ENCODE measurements around the gene MTHFD1L.
"Not testable (repeated sequence)": the region's sequence is repeated elsewhere in the genome, so short reads cannot be mapped to it uniquely, and the experiment has no call there.

MTHFD1L gene

DNA sequence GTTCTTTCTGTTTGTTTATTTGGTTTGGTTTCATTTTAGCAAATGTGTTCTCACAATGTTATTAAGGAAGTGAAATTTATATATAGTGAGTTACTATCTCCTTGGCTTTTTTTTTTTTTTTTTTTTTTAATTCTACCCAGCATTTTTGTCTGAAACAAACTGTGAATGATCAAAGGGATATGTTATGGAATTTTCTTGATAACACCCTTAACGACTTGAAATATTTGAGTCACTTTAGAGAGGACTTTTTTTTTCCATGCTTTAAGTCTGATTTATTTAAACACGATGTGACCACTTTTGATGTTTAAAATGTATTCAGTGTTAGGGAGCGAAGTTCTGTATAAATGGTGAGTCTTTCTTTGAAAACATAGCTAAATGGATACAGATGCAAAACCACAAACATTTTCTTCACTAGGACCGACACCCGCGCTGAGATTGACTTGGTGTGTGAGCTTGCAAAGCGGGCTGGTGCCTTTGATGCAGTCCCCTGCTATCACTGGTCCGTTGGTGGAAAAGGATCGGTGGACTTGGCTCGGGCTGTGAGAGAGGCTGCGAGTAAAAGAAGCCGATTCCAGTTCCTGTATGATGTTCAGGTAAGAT, 149.7 kb downstream of the MTHFD1L start:
- DNase-seq (ENCODE audit: low spot score), result no peak

- DNase-seq (ENCODE audit: low spot score), result no peak
Measured at GRCh38 chr6:151016107-151016506, 150.6 kb downstream of the MTHFD1L start.

DNA sequence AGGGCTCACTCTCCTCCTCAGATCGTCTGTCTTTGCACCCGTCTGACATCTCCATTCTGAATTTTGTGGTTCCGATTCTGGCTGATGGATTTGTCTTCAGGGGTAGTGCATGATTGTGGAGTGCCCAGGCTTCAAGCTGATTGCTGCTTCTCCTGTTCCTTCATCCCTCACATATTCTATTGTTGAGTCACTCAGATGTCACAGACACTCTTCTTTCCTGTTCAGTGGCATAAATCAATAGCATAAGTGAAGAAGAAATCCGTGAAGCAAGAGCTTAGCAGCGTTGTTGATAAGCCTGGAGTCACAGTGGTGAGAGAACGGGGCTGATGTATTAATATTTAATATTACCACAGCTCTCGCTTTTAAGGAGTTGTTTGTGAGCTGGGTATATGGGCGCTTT, 152.5 kb downstream of the MTHFD1L start:
- DNase-seq (ENCODE audit: low spot score), result no peak

DNA sequence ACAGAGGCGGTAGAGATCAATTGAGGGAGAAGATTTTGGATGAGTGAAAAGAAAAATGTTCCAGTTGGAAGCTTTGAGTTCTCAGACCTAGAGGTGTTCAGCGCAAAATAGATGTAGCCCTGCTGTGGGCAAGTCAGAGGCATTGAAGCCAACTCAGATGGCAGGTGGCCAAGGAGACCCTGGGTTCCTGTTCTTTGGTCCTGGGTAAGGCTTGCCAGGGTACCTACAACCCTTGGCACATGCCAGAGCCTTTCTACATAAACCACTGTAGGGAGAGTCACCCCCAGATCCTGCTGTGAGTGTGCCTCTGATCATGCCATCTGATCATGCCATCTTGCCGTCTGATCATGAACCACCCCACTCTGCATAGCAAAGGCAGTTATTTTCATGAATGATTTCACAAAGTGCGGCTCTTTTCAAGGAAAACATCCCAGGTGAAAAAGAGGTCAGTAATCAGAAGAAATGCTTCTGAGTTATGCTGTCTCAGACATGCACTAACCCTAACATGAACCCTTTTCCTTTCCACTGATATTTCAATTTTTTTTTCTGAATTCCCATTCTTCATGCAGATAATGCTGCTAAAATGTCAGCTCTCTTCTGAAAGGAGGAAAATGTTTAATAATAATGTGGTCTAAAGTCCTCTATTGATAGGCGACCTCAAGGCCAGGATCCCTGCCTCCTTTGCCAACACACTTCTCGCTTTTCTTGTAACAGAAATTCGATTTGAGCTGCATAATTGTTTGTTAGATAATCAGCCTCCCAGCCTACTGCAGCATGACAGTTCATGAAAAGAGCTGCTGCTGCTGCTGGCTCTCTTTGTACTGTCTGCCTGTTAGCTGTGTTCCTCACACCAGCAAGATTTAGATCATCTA, 153.6 kb downstream of the MTHFD1L start:
- DNase-seq (ENCODE audit: low spot score), result no peak

- no peak for DNase-seq (ENCODE audit: low spot score)
Measured at GRCh38 chr6:151021896-151022295, 156.4 kb downstream of the MTHFD1L start.

GRCh38 chr6:151022492-151022891, 157.0 kb downstream of the MTHFD1L start:
- no peak for DNase-seq (ENCODE audit: low spot score)

DNA sequence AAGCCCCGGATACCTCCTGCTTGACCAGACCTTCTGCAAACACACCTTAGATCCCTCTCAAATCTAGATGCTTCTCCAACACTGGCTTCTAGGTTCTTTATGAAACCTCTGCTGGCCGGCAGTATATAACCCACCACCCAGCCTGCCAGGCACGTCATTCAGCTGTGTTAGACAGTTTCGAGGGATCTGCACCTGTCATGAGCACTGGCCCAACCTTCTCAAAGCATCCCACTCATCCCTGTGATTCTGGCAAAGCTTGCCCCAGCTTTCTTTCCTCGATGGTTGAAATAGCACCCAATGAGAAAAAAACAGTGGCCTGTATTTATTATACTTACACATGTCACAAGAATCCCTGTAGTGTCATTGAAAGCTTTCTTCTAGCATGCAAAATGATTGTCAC, 157.8 kb downstream of the MTHFD1L start:
- DNase-seq (ENCODE audit: low spot score), result no peak

GRCh38 chr6:151024597-151024996, 159.1 kb downstream of the MTHFD1L start:
- DNase-seq (ENCODE audit: low spot score), result no peak

DNA sequence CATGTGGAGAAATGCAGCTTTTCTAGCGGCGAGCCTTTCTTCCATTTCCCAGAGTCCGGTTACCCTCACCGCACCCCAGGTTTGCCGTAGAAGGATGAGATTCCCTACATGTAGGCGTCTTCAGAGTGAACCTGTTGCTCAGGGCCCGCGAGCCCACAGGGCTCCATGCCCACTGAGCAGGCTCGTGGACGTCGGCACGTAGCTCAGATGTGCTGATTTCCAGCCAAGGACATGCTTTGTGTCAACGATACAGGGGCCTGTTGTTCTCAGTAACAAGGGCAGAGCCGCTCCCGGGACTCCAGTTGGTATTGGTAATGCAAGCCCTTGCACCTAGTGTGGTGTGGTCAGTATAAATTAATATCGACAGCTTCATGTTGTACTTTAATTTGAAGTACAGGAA, 159.6 kb downstream of the MTHFD1L start:
- DNase-seq (ENCODE audit: low spot score), result no peak

- DNase-seq (ENCODE audit: low spot score), result no peak
Measured at GRCh38 chr6:151026041-151026663, 160.7 kb downstream of the MTHFD1L start.

GRCh38 chr6:151027295-151027747, 161.8 kb downstream of the MTHFD1L start:
- DNase-seq (ENCODE audit: low spot score), result no peak

GRCh38 chr6:151027936-151028838, 162.7 kb downstream of the MTHFD1L start:
- DNase-seq (ENCODE audit: low spot score), result no peak

GRCh38 chr6:151029970-151030369, 164.5 kb downstream of the MTHFD1L start:
- no peak for DNase-seq (ENCODE audit: low spot score)

DNA sequence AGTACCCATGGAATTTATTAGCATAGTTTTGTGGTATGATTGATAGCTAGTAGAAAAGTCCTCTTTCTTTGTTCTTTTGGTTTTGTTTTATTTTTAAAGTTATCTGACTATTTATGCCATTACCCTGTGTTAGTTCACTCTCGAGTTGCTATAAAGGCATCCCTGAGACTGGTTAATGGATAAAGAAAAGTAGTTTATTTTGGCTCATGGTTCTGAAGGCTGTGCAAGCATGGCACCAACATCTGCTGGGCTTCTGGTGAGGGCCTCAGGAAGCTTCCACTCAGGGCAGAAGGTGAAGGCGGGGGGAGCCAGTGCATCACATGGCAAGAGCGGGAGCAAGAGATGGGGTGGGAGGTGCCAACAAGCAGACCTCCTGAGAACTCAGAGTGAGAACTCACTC, 166.5 kb downstream of the MTHFD1L start:
- DNase-seq (ENCODE audit: low spot score), result no peak

DNA sequence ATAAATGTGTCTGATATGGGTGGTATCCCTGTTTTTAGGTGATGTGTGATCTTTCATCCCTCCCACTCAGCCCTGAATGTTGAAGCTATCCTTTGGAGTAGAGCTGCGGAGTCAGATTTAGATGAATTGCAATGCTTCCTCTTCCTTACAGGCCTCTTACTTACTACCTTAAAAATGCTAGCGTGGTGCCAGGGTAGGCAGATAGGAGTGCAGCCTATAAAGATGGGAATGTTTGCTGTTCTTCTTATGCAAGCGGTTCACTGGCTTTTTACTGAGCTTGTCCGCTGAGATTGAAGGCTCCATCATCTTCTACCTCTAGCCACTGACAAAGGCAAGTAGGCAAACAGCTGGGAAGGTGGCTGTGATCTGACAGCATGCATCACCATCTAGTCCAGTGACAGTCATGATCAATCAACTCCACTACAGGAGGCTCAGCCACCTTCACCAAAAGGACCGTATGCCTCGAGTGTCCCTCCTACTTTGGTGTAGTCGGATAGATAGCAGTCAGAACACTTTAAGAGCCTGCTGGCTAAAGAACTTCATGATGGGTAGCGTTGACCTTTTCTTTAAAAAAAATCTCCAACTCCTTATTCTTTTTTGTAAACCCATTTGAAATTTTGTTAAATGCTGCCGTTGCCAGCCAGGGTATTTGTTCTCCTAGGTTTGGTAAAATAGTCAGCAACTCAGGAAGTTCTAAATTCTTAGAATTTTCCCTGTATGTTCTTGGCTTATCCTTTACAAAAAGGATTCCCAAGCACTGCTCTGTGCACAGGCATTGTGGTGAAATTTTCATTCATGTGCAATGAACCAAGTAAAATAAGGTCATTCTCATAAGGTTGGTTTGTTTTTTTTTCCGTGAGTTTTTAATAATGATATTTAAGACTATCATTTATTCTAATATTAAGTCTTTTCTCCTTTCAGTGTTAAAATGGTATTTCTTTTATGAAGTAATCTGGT, 169.6 kb downstream of the MTHFD1L start:
- no peak for DNase-seq (ENCODE audit: low spot score)

- not testable (repeated sequence) for DNase-seq (ENCODE audit: low spot score)
Measured at GRCh38 chr6:151036211-151036721, 170.8 kb downstream of the MTHFD1L start.

DNA sequence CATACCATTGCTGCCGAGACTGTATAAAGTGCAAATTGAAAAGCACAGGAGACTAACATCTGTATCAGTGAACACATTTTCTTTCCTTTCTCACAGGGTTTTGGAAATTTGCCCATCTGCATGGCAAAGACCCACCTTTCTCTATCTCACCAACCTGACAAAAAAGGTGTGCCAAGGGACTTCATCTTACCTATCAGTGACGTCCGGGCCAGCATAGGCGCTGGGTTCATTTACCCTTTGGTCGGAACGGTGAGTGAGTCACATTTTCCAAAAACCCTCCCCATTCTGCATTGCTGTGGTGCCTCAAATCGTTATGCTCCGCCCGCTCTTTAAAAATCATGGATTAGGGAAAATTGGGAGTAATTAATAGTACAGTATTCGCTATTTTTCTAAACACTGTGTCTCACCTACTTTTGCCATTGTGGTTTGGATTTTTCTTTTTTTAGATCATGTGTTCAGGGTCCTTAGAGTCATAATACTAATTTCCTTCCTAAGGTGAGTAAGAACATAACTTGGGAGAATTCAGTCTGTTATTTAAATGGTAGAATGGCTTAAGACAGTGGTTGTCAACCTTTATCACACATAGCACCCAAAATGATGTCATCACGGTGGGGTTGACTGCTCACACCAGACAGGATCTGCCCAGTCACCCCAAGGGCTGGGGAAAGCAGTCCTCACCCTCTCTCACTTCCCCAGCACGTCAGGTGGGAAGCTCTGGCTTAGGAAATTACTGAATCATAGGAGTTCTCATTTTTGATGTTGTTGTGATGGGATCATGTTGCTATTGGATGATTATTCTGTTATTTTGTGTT, 171.6 kb downstream of the MTHFD1L start:
- no peak for DNase-seq (ENCODE audit: low spot score)

- DNase-seq (ENCODE audit: low spot score), result no peak
Measured at GRCh38 chr6:151038616-151039015, 173.1 kb downstream of the MTHFD1L start.

DNA sequence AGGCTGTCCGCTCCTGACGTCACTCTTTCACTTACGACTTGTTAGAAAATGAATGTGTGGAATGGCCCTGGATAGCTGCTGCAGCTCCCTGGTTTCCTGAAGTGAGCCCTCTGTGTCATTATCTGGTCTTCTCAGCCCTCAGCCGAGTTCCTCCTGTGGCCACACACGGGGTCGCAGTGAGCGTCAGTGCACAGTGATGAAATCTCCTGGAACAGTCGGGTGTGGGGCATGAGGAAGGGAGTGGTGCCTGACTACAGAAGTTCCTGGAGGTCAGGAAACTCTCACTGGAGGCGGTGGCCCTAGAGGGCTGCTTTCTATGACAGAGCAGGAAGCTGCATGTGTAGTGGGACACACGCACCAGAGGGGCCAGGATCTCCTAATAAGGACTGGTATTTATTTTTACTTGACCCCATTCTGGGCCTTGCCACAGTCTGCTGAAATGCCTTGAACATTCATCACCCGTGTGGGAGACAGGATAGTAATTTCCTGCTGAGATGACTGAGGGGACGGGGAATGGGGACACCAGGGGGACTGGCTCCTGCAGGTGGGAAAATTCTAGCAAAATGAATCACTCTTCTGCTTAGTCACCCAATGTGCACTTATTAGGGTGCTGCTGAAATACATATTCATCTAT, 175.5 kb downstream of the MTHFD1L start:
- DNase-seq (ENCODE audit: low spot score), result not testable (repeated sequence)

All from CD4-positive, alpha-beta T cell treated with Interleukin-6 at 100 ng/mL for 8 hours (primary cell).